DND-41 (cell line): ENCODE data around the gene ASXL2.
A peak's percentile ranks its signal among the peaks of the same experiment; 100 is the strongest.

Experiments used
- ATAC-seq: fragments of 200-7000 bp; cut with Tn5 transposase; 3 replicates; pipeline ENCODE4 v1.9.1; 2021; ENCODE audit warnings: low read depth; ENCODE audit not compliant: insufficient read depth
- DNase-seq: peaks from one replicate; pipeline ENCODE4 v3.0.0-alpha.2; 2020
- H2AFZ ChIP-seq: 2 replicates; pipeline ENCODE4 v1.6.0; 2012; ENCODE audit warnings: low read depth, low read length
- H3K27ac ChIP-seq: 2 replicates; pipeline ENCODE4 v1.5.1; 2012; ENCODE audit warnings: low read length, inconsistent platforms
- H3K27me3 ChIP-seq: fragments of 200-600 bp; sonication (generic); 2 replicates; pipeline ENCODE4 v1.6.0; 2012; ENCODE audit warnings: low read length, mild to moderate bottlenecking, inconsistent platforms; ENCODE audit not compliant: insufficient read depth, poor library complexity
- H3K36me3 ChIP-seq: 2 replicates; pipeline ENCODE4 v1.5.1; 2012; ENCODE audit warnings: low read length, inconsistent platforms; ENCODE audit not compliant: insufficient read depth
- H3K4me1 ChIP-seq: 2 replicates; pipeline ENCODE4 v1.5.1; 2012; ENCODE audit warnings: mild to moderate bottlenecking, low read length; ENCODE audit not compliant: insufficient read depth
- H3K4me2 ChIP-seq: 2 replicates; pipeline ENCODE4 v1.6.0; 2012; ENCODE audit warnings: mild to moderate bottlenecking, moderate library complexity, low read length, inconsistent platforms; ENCODE audit not compliant: insufficient read depth
- H3K4me3 ChIP-seq, 2 experiments: fragments of 200-600 bp in 1 of 2; shearing (Covaris generic) in 1 of 2; 2 replicates each; pipeline ENCODE4 v1.5.1; 2012 to 2016; ENCODE audit warnings: inconsistent platforms in 2 of 2, low read length in 2 of 2, mild to moderate bottlenecking in 2 of 2, low read depth in 1 of 2, moderate library complexity in 1 of 2
- H3K79me2 ChIP-seq: 2 replicates; pipeline ENCODE4 v1.6.0; 2012; ENCODE audit warnings: low read length, inconsistent platforms; ENCODE audit not compliant: insufficient read depth
- H3K9ac ChIP-seq: 2 replicates; pipeline ENCODE4 v1.6.0; 2012; ENCODE audit warnings: low read depth, mild to moderate bottlenecking, inconsistent platforms, low read length, moderate library complexity
- H3K9me3 ChIP-seq: 2 replicates; pipeline ENCODE4 v1.5.1; 2012; ENCODE audit warnings: low read length, moderate library complexity, mild to moderate bottlenecking, inconsistent platforms; ENCODE audit not compliant: insufficient read depth, severe bottlenecking
- H4K20me1 ChIP-seq: 2 replicates; pipeline ENCODE4 v1.6.0; 2012; ENCODE audit warnings: low read length; ENCODE audit not compliant: insufficient read depth
- EZH2 ChIP-seq: IDR thresholded peaks from 3 replicates; pipeline ENCODE4 v1.6.1; 2012; ENCODE audit warnings: borderline replicate concordance, low read depth, mild to moderate bottlenecking, moderate library complexity, low read length, inconsistent platforms; ENCODE audit not compliant: severe bottlenecking
- TF ChIP-seq, protein P1 (sequence below): IDR thresholded peaks from 2 replicates; pipeline ENCODE4 v1.5.1; 2012; ENCODE audit warnings: borderline replicate concordance, low read length, moderate library complexity, mild to moderate bottlenecking; ENCODE audit not compliant: poor library complexity, severe bottlenecking; ENCODE audit errors: extremely low read depth

Gene ASXL2

GRCh38 chr2:25879133-25879730, 945 bp upstream of the ASXL2 start:
- Histone ChIP-seq H3K4me3 (peak overlapping the region in 1 of 2 experiments; percentile 97; a peak in 2 of 4 replicates), H3K9ac (peak overlapping the region; percentile 59)

DNA sequence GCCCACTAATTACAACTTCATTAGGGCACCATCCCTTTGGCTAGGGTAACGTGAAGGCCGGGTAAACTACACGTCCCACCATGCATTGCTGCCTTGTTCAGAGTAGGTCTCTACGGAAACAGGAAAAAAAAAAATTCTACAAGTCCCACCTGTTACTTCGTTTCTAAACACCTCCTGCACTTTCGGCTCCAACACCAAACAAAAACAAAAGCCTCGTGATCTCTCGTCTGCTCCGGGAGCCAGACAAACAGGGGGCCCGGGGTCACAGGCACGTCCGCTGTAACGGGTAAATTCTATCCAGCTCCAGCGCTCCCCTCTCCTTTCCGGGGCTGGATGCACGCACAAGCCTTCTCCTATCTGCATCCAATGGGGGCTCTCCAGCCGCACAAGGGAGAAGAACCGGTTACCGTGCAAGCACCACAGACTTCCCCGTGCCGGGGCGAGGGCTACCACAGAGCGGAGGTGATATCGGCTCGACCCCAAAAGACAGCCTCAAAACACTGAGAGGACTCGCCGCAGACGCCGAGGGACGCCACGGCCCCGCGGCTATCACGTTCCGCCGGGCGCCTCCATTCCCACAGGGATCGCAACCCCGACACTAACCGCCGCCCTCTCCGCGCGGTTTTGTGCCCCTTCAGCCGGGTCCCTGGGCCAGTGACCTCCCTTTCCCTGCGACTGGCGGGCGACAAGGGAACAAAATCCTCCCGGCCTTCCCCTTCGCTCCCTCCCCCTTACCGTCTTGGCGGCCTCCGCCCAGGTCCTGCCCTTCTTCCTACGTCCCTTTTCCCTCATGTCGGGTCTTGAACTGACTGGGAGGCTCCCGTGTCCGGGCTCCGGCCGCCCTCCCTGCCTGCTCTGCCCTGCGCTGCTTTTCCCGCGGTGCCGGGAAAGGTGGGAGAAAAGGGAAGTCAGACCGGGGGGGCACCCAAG, 591 bp downstream of the ASXL2 start:
- Histone ChIP-seq H3K4me3 (peak overlapping the region; percentile 91 to 97), H4K20me1 (peaks cover 11% of the 10 kb centered on the region; the same call in 1 of the 2 replicates), H3K4me1 (peaks cover 27% of the 10 kb centered on the region), H3K27ac (peak overlapping the region; percentile 90), H3K79me2 (peaks cover 55% of the 10 kb centered on the region), H3K9me3 (no peaks in the 10 kb centered on the region), H2AFZ (peak overlapping the region; percentile 83), H3K9ac (peak overlapping the region; percentile 95), H3K4me2 (peak overlapping the region; percentile 81), H3K27me3 (no peaks in the 10 kb centered on the region), H3K36me3 (peaks cover 10% of the 10 kb centered on the region)
- ATAC-seq (peak; percentile 60), DNase-seq (peak; percentile 66)
- no peak for TF ChIP-seq EZH2
- TF ChIP-seq, protein P1, sequence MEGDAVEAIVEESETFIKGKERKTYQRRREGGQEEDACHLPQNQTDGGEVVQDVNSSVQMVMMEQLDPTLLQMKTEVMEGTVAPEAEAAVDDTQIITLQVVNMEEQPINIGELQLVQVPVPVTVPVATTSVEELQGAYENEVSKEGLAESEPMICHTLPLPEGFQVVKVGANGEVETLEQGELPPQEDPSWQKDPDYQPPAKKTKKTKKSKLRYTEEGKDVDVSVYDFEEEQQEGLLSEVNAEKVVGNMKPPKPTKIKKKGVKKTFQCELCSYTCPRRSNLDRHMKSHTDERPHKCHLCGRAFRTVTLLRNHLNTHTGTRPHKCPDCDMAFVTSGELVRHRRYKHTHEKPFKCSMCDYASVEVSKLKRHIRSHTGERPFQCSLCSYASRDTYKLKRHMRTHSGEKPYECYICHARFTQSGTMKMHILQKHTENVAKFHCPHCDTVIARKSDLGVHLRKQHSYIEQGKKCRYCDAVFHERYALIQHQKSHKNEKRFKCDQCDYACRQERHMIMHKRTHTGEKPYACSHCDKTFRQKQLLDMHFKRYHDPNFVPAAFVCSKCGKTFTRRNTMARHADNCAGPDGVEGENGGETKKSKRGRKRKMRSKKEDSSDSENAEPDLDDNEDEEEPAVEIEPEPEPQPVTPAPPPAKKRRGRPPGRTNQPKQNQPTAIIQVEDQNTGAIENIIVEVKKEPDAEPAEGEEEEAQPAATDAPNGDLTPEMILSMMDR = no peak

More at GRCh38 chr2:25879133-25879730, 945 bp upstream of the ASXL2 start:
- no peak for ATAC-seq
- Histone ChIP-seq H3K79me2 (peaks cover 40% of the 10 kb centered on the region), H2AFZ (peak overlapping the region; percentile 82), H3K36me3 (peaks cover 8% of the 10 kb centered on the region), H3K9me3 (no peaks in the 10 kb centered on the region), H4K20me1 (peaks cover 10% of the 10 kb centered on the region; the same call in 1 of the 2 replicates), H3K27me3 (no peaks in the 10 kb centered on the region), H3K4me2 (peak overlapping the region; percentile 75), H3K27ac (peak overlapping the region; percentile 85), H3K4me1 (peaks cover 27% of the 10 kb centered on the region)
- TF ChIP-seq EZH2 = no peak
- TF ChIP-seq, protein P1 = no peak
- DNase-seq = no peak

DNA sequence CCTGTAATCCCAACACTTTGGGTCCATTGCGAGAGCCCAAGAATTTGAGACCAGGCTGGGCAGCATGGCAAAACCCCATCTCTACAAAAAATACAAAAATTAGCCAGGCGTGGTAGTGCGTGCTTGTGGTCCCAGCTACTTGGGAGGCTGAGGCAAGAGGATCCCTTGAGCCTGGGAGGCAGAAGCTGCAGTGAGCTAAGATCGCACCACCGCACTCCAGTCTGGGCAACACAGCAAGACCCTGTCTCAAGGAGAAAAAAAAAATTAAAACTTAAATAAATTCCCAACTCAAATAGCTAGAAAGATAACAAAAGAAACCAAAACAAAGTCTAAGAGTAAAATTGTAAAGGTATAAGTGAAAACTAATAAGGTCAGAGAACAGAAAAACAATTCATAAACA, 6.2 kb downstream of the ASXL2 start:
- Histone ChIP-seq H3K79me2 (peaks cover 99% of the 10 kb centered on the region), H3K9ac (no peak overlapping the region), H4K20me1 (peaks cover 11% of the 10 kb centered on the region; the same call in 1 of the 2 replicates), H3K36me3 (peaks cover 38% of the 10 kb centered on the region), H3K4me2 (no peak overlapping the region), H3K27ac (no peak overlapping the region), H3K27me3 (no peaks in the 10 kb centered on the region), H2AFZ (no peak overlapping the region), H3K9me3 (no peaks in the 10 kb centered on the region), H3K4me3 (no peak overlapping the region), H3K4me1 (peaks cover 14% of the 10 kb centered on the region)
- no peak for TF ChIP-seq EZH2
- TF ChIP-seq, protein P1 = no peak
- DNase-seq (no peak), ATAC-seq (no peak)
